ENCODE data around the gene HDAC4.

The HDAC4 gene

GRCh38 chr2:239169311-239170048, 231.3 kb downstream of the HDAC4 start:
- no peak for DNase-seq (ENCODE audit: low read depth in 1 of 2, low spot score in 1 of 2)
- H3K27ac ChIP-seq (replicated peaks), result no peak overlapping the region
- no peaks in the 10 kb centered on the region for H3K27me3 ChIP-seq (ENCODE audit: insufficient read depth, poor library complexity, severe bottlenecking)
- TF ChIP-seq POLR2AphosphoS5 (IDR thresholded peaks at IDR 0.05; ENCODE audit: low read depth) (no peak), SPI1 (IDR thresholded peaks at IDR 0.05; ENCODE audit: borderline replicate concordance, low read depth) (no peak), REST (IDR thresholded peaks at IDR 0.05; ENCODE audit: insufficient replicate concordance, low read depth) (no peak), GABPA (IDR thresholded peaks at IDR 0.05; ENCODE audit: low read depth) (no peak)
- TF ChIP-seq, protein P1, sequence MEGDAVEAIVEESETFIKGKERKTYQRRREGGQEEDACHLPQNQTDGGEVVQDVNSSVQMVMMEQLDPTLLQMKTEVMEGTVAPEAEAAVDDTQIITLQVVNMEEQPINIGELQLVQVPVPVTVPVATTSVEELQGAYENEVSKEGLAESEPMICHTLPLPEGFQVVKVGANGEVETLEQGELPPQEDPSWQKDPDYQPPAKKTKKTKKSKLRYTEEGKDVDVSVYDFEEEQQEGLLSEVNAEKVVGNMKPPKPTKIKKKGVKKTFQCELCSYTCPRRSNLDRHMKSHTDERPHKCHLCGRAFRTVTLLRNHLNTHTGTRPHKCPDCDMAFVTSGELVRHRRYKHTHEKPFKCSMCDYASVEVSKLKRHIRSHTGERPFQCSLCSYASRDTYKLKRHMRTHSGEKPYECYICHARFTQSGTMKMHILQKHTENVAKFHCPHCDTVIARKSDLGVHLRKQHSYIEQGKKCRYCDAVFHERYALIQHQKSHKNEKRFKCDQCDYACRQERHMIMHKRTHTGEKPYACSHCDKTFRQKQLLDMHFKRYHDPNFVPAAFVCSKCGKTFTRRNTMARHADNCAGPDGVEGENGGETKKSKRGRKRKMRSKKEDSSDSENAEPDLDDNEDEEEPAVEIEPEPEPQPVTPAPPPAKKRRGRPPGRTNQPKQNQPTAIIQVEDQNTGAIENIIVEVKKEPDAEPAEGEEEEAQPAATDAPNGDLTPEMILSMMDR (IDR thresholded peaks at IDR 0.05; ENCODE audit: insufficient read depth, low read length), result no peak
- no peak overlapping the region for H3K4me3 ChIP-seq (replicated peaks; ENCODE audit: insufficient read depth, low read length)

DNA sequence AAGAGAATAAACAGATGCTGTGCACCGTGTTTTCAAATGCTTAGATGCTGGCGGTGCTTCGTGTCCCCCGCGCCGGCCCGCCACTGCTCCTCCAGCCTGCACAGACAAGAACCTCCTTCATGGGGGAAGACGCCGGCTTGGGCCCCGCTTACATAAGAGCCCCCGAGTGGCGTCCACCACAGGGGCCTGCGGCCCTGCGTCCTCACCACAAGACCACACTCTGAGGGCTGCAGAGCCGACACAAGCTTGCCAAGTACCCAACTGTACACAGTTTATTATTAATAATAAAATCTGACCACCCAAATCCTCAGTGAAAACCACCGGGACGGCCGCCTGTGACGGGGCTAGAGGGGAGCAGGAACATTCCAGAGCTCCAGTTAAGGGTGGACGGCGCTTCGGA, 232.2 kb downstream of the HDAC4 start:
- DNase-seq (ENCODE audit: low read depth in 1 of 2, low spot score in 1 of 2), result no peak
- no peaks in the 10 kb centered on the region for H3K27me3 ChIP-seq (ENCODE audit: insufficient read depth, poor library complexity, severe bottlenecking)
- H3K27ac ChIP-seq (replicated peaks), result no peak overlapping the region
- TF ChIP-seq GABPA (IDR thresholded peaks at IDR 0.05; ENCODE audit: low read depth) (no peak), POLR2AphosphoS5 (IDR thresholded peaks at IDR 0.05; ENCODE audit: low read depth) (no peak), REST (IDR thresholded peaks at IDR 0.05; ENCODE audit: insufficient replicate concordance, low read depth) (no peak), SPI1 (IDR thresholded peaks at IDR 0.05; ENCODE audit: borderline replicate concordance, low read depth) (no peak)
- TF ChIP-seq, protein P1 (IDR thresholded peaks at IDR 0.05; ENCODE audit: insufficient read depth, low read length), result no peak
- H3K4me3 ChIP-seq (replicated peaks; ENCODE audit: insufficient read depth, low read length), result no peak overlapping the region

- H3K4me3 ChIP-seq (replicated peaks; ENCODE audit: insufficient read depth, low read length), result no peak overlapping the region
- DNase-seq (ENCODE audit: low read depth in 1 of 2, low spot score in 1 of 2), result no peak
- no peaks in the 10 kb centered on the region for H3K27me3 ChIP-seq (ENCODE audit: insufficient read depth, poor library complexity, severe bottlenecking)
- TF ChIP-seq POLR2AphosphoS5 (IDR thresholded peaks at IDR 0.05; ENCODE audit: low read depth) (no peak), REST (IDR thresholded peaks at IDR 0.05; ENCODE audit: insufficient replicate concordance, low read depth) (no peak)
- TF ChIP-seq, protein P1 (IDR thresholded peaks at IDR 0.05; ENCODE audit: insufficient read depth, low read length), result no peak
- H3K27ac ChIP-seq (replicated peaks), result no peak overlapping the region
These were observed 232.9 kb downstream of the HDAC4 start for GRCh38 chr2:239167766-239168444.

Measured in HL-60 (cell line).